ENCODE data around the gene CTF1.

Gene CTF1

DNA sequence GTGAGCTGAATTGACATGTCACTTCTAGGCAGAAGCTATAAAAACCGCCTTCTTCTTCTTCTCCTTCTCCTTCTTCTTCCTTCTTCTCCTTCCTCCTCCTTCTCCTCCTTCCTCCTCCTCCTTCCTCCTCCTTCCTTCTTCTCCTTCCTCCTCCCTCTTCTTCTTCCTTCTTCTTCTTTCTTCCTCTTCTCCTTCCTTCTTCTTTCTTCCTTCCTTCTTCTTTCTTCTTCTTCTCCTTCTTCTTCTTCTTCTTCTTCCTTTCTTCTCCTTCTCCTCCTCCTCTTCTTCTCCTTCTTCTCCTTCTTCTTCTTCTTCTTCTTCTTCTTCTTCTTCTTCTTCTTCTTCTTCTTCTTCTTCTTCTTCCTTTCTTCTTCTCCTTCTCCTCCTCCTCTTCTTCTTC lies 22.2 kb downstream of the CTF1 start:
- Histone ChIP-seq H3K9me3 (ENCODE audit: insufficient read depth, low read length) (no peaks in the 10 kb centered on the region), H3K4me3 (ENCODE audit: insufficient read length, low read depth) (no peak overlapping the region), H3K4me1 (ENCODE audit: insufficient read depth, insufficient read length) (peaks cover 3% of the 10 kb centered on the region), H3K9ac (ENCODE audit: insufficient read length, low read depth) (no peak overlapping the region), H3K27me3 (ENCODE audit: insufficient read depth, insufficient read length) (no peaks in the 10 kb centered on the region), H3K36me3 (ENCODE audit: insufficient read depth, insufficient read length, low read length) (peaks cover 6% of the 10 kb centered on the region)
- no peak for DNase-seq (ENCODE audit: low read depth, low spot score)
- TF ChIP-seq ZNF274 (IDR thresholded peaks at IDR 0.05; ENCODE audit: low read depth, low read length) (no peak), SUZ12 (IDR thresholded peaks at IDR 0.05; ENCODE audit: extremely low read depth, insufficient read depth, insufficient read length) (no peak), YY1 (IDR thresholded peaks at IDR 0.05; ENCODE audit: insufficient read depth, insufficient read length) (no peak)

DNA sequence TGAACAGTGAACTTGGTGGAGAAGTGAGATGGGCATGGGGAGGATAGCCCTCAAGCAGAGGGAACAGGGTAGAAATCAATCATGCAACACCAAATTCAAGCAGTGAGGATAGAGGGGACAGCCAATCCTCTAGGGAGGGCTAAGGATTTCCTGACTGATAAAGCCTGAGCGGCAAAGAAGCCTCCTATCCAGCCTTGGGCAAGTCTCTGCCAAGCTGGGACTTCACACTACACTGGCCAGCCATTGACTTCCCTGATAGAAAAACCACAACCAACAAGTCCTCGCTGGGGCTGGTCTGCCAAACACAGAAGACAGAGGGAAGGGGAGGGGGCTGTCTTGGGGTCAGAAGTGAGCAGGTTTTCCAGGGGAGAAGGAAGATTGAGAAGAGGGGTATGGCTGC lies 24.5 kb downstream of the CTF1 start:
- Histone ChIP-seq H3K4me3 (ENCODE audit: insufficient read length, low read depth) (no peak overlapping the region), H3K4me1 (ENCODE audit: insufficient read depth, insufficient read length) (peaks cover 3% of the 10 kb centered on the region), H3K36me3 (ENCODE audit: insufficient read depth, insufficient read length, low read length) (peaks cover 15% of the 10 kb centered on the region), H3K9ac (ENCODE audit: insufficient read length, low read depth) (no peak overlapping the region), H3K9me3 (ENCODE audit: insufficient read depth, low read length) (no peaks in the 10 kb centered on the region), H3K27me3 (ENCODE audit: insufficient read depth, insufficient read length) (no peaks in the 10 kb centered on the region)
- TF ChIP-seq ZNF274 (IDR thresholded peaks at IDR 0.05; ENCODE audit: low read depth, low read length) (no peak), YY1 (IDR thresholded peaks at IDR 0.05; ENCODE audit: insufficient read depth, insufficient read length) (no peak), SUZ12 (IDR thresholded peaks at IDR 0.05; ENCODE audit: extremely low read depth, insufficient read depth, insufficient read length) (no peak)
- no peak for DNase-seq (ENCODE audit: low read depth, low spot score)

DNA sequence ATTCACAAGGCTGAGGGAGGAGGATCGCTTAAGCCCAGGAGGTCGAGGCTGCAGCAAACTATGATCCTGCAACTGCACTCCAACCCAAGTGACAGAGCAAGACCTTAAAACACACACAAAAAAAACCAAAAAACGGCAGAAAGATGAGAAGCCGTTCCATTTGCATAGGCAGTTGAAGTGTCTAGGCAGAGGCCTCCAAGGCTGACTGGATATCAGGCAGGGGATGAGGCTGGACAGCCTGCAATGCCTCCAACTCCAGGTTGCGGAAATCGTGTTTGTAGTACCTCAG lies 25.0 kb downstream of the CTF1 start:
- no peak overlapping the region for H3K4me3 ChIP-seq (ENCODE audit: insufficient read length, low read depth)
- no peaks in the 10 kb centered on the region for H3K9me3 ChIP-seq (ENCODE audit: insufficient read depth, low read length)
- peak overlapping the region; percentile 61 for H3K9ac ChIP-seq (ENCODE audit: insufficient read length, low read depth)
- peaks cover 20% of the 10 kb centered on the region for H3K36me3 ChIP-seq (ENCODE audit: insufficient read depth, insufficient read length, low read length)
- TF ChIP-seq YY1 (IDR thresholded peaks at IDR 0.05; ENCODE audit: insufficient read depth, insufficient read length) (no peak), SUZ12 (IDR thresholded peaks at IDR 0.05; ENCODE audit: extremely low read depth, insufficient read depth, insufficient read length) (no peak), ZNF274 (IDR thresholded peaks at IDR 0.05; ENCODE audit: low read depth, low read length) (no peak)
- DNase-seq (ENCODE audit: low read depth, low spot score), result no peak
- H3K27me3 ChIP-seq (ENCODE audit: insufficient read depth, insufficient read length), result no peaks in the 10 kb centered on the region
- H3K4me1 ChIP-seq (ENCODE audit: insufficient read depth, insufficient read length), result peaks cover 7% of the 10 kb centered on the region

DNA sequence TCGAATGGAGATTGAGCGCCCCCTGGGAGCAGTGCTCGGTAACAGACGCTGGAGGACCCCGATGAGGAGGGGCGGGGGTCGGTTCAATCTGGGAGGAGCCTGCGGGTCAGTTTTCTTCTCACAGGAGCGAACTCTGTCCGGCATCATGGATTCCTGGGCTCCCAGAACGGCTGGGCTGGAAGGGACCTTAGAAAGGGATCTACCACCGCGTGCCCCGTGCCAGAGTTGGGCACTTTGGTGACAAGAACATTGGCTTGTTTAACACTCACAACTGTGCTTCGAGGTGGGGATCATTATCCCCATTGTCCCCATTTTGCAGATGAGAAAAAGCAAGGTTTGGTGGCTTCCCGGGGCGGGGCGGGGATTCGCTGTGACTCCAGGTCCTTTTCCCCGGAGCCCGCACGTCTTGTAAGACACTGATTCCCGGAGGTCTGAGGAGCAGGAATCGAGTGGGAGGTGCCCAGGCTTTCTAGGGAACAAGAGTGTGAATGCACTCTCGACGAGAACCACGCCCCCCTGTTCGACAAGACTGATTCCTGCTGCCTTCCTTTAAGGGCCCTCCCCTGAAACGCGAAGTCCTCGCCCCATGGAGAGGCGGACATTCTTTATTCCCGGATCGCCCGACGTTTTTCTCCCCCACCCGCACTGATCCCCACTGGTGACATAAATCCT lies 25.5 kb downstream of the CTF1 start:
- H3K36me3 ChIP-seq (ENCODE audit: insufficient read depth, insufficient read length, low read length), result peaks cover 25% of the 10 kb centered on the region
- peak overlapping the region; percentile 90 for H3K4me3 ChIP-seq (ENCODE audit: insufficient read length, low read depth)
- TF ChIP-seq SUZ12 (IDR thresholded peaks at IDR 0.05; ENCODE audit: extremely low read depth, insufficient read depth, insufficient read length), result no peak
- TF ChIP-seq YY1 (IDR thresholded peaks at IDR 0.05; ENCODE audit: insufficient read depth, insufficient read length), result no peak
- no peak for TF ChIP-seq ZNF274 (IDR thresholded peaks at IDR 0.05; ENCODE audit: low read depth, low read length)
- H3K4me1 ChIP-seq (ENCODE audit: insufficient read depth, insufficient read length), result peaks cover 7% of the 10 kb centered on the region
- peak overlapping the region; percentile 52 for H3K9ac ChIP-seq (ENCODE audit: insufficient read length, low read depth)
- DNase-seq (ENCODE audit: low read depth, low spot score), result peak; percentile 92
- H3K27me3 ChIP-seq (ENCODE audit: insufficient read depth, insufficient read length), result no peaks in the 10 kb centered on the region
- no peaks in the 10 kb centered on the region for H3K9me3 ChIP-seq (ENCODE audit: insufficient read depth, low read length)

DNA sequence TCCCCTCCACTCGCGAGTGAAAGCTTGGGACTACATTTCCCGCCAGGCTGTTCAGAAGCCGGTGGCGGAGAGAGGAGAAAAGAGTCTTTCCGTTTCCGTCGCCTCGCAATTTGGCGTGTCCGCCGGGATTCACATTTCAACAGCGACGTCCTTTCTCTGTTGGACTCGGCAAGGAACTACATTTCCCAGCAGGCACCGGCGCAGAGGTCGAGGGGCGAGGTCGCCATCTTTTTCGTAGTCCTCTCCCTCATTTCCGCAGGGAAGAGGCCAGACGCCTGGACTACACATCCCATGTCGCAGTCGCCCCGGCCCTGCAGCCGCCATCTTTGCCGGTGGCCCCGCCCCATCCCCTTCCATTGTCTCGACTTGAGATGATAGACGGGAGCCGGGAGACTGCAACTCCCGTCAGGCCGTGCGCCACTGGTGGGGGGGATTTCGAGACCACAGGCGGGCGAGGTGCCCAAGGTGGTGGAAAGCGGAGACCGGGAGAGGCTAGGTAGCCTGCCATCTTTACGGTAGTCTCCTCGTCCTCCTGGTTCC lies 26.1 kb downstream of the CTF1 start:
- Histone ChIP-seq H3K9me3 (ENCODE audit: insufficient read depth, low read length) (no peaks in the 10 kb centered on the region), H3K27me3 (ENCODE audit: insufficient read depth, insufficient read length) (no peaks in the 10 kb centered on the region), H3K4me1 (ENCODE audit: insufficient read depth, insufficient read length) (peaks cover 12% of the 10 kb centered on the region), H3K9ac (ENCODE audit: insufficient read length, low read depth) (peak overlapping the region; percentile 83), H3K36me3 (ENCODE audit: insufficient read depth, insufficient read length, low read length) (peaks cover 31% of the 10 kb centered on the region), H3K4me3 (ENCODE audit: insufficient read length, low read depth) (peak overlapping the region; percentile 90)
- peak; percentile 99 for DNase-seq (ENCODE audit: low read depth, low spot score)
- TF ChIP-seq ZNF274 (IDR thresholded peaks at IDR 0.05; ENCODE audit: low read depth, low read length) (no peak), SUZ12 (IDR thresholded peaks at IDR 0.05; ENCODE audit: extremely low read depth, insufficient read depth, insufficient read length) (no peak), YY1 (IDR thresholded peaks at IDR 0.05; ENCODE audit: insufficient read depth, insufficient read length) (peak; percentile 99)

DNA sequence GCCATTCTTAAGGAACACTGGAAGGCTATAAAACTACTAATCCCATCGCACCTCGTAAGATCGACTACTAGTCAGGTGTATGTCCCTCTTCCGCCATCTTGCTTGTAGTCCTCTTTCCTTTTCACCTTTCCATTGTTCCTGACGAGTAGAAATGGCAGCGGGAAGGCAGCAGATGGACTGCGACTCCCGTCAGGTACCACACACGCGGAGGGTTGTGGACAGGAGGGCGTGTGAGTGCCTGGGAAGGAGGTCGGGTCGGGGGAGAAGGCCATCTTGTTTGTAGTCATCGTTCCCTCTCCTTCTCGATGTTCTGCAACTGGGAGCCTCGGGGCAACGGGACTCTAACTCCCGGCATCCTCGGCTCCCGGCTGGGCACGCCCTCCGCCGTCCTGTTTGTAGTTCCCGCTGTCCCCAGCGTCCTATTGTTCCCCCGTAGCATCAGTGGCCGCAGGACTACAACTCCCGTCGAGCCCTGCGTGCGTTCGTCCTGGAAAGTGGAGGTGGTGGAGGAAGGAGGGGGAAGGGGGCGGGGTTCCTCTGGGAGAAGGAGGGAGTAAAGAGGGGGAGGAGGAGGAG lies 26.6 kb downstream of the CTF1 start:
- Histone ChIP-seq H3K4me3 (ENCODE audit: insufficient read length, low read depth) (peak overlapping the region; percentile 90), H3K36me3 (ENCODE audit: insufficient read depth, insufficient read length, low read length) (peaks cover 32% of the 10 kb centered on the region), H3K9me3 (ENCODE audit: insufficient read depth, low read length) (no peaks in the 10 kb centered on the region), H3K4me1 (ENCODE audit: insufficient read depth, insufficient read length) (peaks cover 14% of the 10 kb centered on the region), H3K9ac (ENCODE audit: insufficient read length, low read depth) (peak overlapping the region; percentile 83), H3K27me3 (ENCODE audit: insufficient read depth, insufficient read length) (no peaks in the 10 kb centered on the region)
- TF ChIP-seq YY1 (IDR thresholded peaks at IDR 0.05; ENCODE audit: insufficient read depth, insufficient read length) (peak; percentile 94), ZNF274 (IDR thresholded peaks at IDR 0.05; ENCODE audit: low read depth, low read length) (no peak)
- DNase-seq (ENCODE audit: low read depth, low spot score), result peak; percentile 99

DNA sequence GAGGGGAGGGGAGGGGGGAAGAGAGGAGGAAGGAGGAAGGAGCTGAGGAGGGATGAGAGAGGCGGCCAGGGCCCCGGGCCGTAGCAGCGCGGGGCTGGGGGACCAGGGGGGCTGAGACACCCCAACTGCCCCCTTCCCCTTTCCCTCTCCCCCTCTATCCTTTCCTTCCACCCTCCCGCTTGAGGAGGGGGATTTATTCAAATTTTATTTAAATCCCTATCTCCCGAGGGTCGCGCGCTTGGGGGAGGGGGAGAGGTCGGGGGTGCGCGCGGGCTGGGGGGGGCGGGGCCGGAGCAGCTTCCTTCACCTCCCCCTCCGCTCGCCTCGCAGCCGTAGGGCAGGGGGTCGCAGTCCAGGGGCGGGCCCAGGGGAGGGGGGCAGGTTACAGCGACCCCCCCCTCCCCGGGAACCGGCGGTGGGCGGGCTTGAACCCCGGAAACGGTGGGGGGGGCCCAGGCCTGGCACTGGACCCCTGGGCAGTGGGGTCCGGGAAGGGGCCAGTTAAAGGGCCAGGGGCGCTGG lies 27.2 kb downstream of the CTF1 start, which contains the start of gene FBXL19:
Gene FBXL19 (plus strand): TSS at position 19 of the 522 bp plus-strand sequence. CDS start 2,183 bp downstream, outside the sequence.
- no peak for DNase-seq (ENCODE audit: low read depth, low spot score)
- Histone ChIP-seq H3K9me3 (ENCODE audit: insufficient read depth, low read length) (no peaks in the 10 kb centered on the region), H3K4me1 (ENCODE audit: insufficient read depth, insufficient read length) (peaks cover 14% of the 10 kb centered on the region), H3K9ac (ENCODE audit: insufficient read length, low read depth) (peak within 1 kb of the TSS; percentile 83), H3K27me3 (ENCODE audit: insufficient read depth, insufficient read length) (no peaks in the 10 kb centered on the region), H3K4me3 (ENCODE audit: insufficient read length, low read depth) (peak within 1 kb of the TSS; percentile 90), H3K36me3 (ENCODE audit: insufficient read depth, insufficient read length, low read length) (peaks cover 37% of the 10 kb centered on the region)
- TF ChIP-seq YY1 (IDR thresholded peaks at IDR 0.05; ENCODE audit: insufficient read depth, insufficient read length), result no peak
- TF ChIP-seq ZNF274 (IDR thresholded peaks at IDR 0.05; ENCODE audit: low read depth, low read length), result no peak
- no peak for TF ChIP-seq SUZ12 (IDR thresholded peaks at IDR 0.05; ENCODE audit: extremely low read depth, insufficient read depth, insufficient read length)

Measured in NT2/D1 (cell line).